HEK293 (cell line): Measurements from ENCODE around the gene GTF2F2.

ENCODE experiments used
- ZBTB11 ChIP-seq: fragments of 450-650 bp; formaldehyde crosslinking; conservative IDR thresholded peaks from 2 replicates; pipeline ENCODE4 v1.5.1; 2016; ENCODE audit warnings: low read depth, missing biosample characterization, missing genetic modification characterization
- ZNF560 ChIP-seq: fragments of 450-650 bp; formaldehyde crosslinking; IDR thresholded peaks from 2 replicates; pipeline ENCODE4 v1.5.1; 2017; ENCODE audit warnings: missing biosample characterization, missing genetic modification characterization, borderline replicate concordance
- ZSCAN16 ChIP-seq: fragments of 450-650 bp; formaldehyde crosslinking; IDR thresholded peaks from 2 replicates; pipeline ENCODE4 v1.5.1; 2016; ENCODE audit warnings: missing biosample characterization, missing genetic modification characterization

GRCh38 chr13:45316996-45317395 lies 196.7 kb downstream of the GTF2F2 start:
- TF ChIP-seq ZBTB11 (tag by site-specific recombination) (no peak), ZSCAN16 (tag by site-specific recombination) (no peak), ZNF560 (no peak)
